GM21447 (cell line): ENCODE data around the gene SRGN.

Experiments used
- ATAC-seq: cut with Tn5 transposase; IDR thresholded peaks from one replicate; pipeline ENCODE4 v1.9.1; 2021; ENCODE audit not compliant: unreplicated experiment

SRGN gene

DNA sequence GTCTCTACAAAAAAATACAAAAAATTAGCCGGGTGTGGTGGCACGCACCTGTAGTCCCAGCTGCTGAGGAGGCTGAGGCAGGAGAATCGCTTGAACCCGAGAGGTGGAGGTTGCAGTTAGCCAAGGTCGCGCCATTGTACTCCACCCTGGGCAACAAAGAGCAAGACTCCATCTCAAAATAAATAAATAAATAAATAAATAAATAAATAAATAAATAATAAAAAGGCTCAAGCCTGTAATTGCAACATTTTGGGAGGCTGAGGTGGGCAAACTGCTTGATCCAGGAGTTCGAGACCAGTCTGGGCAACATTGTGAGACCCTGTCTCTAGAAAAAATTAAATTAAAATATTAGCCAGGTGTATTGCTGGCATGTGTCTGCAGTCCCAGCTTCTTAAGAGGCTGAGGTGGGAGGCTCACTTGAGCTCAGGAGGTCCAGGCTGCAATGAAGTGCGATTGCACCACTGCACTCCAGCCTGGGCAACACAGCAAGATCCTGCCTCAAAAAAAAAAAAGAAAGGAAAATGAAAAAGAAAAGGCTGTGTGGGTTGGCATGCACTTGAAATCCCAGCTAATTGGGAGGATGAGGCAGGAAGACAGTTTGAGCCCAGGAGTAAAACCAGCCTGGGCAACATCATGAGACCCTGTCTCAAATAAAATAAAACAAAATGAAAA, 27.6 kb upstream of the SRGN start:
- no peak for ATAC-seq

DNA sequence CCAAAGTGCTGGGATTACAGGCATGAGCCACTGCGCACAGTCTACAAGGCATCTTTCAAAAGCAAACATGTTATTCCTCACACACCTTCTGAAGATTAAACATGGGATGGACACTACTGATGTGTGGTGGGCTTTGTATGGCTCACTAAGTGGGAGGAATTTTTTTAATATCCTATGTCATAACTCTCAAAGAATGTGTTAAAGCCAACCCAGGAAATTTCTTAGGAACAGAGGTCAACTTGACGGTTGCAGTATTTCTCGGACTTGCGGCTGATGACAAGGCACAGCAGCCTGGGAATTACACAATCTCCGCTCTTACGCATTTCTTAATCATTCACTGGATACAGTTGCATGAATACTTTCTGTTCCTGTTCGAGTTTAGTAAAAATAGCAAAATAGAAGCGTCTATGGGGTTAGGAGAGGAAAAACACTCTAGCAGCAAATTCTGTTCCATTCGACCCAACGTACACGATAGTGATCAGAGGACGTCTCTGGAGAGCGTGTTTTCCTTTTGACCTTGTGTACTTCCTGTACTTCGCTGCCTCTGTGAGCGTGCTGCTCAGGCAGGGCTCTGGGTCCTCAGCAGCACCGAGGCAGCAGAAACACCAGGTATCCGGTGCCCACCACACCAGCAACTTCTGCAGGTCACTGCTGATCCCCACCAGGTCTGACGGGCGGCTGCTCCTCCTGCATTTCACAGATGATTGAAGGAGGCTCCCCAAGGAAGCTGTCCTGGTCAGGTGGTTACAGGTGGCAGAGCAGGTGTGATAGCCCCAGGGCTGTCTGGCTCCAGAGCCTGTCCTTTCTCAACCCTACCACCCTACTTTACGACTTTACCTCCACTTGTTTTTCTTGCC, 26.4 kb upstream of the SRGN start:
- peak; percentile 50 for ATAC-seq

DNA sequence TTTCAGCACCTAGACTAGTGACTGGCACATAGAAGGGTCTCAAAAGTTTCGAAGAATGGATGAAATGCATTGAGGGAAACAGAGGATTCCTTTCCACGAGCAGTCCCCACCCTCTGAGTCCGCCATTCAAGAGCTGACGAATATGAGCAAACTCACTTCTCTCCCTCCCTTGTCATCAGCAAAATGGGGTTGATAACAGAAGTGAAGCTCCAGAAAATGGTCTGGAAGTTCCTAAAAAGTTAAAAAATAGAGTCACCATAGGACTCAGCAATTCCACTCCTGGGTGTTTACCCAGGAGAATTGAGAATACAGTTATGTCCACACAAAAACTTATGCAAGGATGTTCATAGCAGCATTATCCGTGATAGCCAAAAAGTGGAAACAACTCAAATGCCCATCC, 25.0 kb upstream of the SRGN start:
- ATAC-seq: no peak

DNA sequence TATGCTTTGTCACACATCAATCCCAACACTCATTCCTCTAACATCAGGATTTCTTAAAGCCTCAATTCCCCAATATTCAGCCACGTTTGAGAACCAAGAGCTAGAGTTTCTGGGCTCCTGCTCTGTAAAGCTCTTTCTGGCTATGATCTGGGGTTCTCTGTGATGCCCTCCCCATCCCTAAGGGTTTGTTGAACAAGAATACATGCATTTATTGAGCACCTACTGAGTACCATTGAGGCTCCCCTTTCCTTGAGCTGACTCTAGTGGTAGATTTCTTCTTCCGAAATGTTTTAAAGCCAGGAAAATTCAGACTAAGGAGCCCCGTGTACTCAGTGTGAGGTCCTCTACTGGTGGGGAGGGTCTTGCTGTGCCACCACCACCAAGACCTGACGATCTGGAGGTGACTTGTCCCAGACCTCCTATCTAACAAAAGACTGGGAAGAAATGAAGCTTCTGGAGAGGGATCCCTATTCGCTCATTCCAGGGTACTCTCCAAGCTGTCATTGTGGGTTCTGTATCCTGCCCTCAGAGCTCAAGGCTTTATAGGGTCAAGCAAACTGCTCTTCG, 23.1 kb upstream of the SRGN start:
- ATAC-seq: no peak

DNA sequence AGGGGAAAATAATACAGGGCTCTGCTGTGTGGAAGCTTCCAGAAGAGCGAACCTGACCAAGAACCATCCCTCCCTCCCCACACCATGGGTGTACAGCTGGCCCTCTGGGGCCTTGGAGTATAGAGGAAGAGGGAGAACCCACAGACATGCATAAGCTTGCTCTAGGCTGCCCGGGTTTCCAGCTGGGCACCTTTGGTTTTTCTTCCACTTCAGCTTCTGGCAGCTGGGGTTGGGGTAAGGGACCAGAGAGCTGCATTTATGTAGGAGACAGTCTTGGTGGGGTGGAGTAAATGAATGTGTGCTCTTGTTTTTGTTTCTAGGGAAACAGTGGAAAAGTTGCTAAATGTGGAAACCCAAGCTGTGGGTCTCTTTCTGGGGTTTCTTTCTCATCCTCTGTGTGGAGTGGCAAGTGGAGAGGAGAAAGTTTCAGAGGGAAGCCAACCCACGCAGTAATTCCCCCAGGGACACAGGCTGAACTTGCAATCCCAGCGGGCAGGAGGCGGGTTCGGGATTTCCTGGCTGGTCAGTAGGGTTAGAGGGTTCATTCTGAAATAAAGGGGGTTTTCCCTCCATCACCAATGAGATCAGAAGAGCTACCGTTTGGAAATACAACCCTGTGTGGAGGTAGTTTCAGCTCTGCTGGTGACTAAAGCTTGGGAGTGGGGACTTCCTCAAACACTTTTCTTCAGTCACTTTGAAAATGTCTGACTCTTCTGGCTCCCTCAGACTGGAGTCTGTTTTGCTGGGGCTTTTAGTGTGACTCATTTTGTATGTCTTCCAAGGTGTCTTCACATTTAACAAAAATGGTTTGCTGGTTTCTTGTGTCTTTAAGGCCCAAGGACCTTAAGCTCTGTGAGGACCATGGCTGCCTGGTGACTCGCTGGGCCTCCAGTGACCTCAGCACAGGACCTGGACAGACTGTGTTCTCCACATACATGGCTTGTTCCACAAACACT, 22.2 kb upstream of the SRGN start:
- ATAC-seq: peak; percentile 74

DNA sequence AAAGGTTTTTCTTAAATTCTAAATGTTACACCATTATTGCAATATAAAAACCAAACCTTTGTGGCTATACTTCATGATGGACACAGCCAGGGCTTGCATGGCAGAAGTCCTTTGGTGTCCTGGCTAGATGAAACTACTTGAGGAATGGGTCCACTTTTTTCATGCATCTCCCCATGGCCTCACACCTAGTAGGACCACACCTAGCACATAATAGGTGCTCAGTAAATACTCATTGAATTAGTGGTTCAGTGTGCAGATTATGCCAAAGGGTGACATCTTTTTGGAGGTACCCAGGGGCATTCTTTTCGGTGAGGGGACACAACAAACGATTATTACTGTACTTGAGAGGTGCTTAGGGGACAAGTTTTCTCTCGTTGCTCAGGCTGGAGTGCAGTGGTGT, 20.7 kb upstream of the SRGN start:
- no peak for ATAC-seq

DNA sequence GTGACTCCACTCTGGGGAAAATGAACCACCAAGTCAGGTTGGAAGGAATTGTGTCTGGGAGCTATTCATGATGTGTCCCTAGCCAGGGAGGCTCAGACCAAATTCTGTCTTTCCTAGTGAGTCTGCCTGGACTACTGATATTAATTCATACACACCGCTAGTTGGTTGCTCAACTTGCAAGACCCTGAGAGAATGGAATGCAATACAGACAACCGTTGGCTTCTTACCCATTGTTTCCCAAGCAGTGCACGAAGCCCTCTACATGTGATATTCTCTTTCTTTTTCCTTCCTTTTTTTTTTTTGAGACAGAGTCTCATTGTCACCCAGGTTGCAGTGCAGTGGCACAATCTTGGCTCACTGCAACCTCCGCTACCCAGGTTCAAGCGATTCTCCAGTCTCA, 19.4 kb upstream of the SRGN start:
- ATAC-seq: no peak

DNA sequence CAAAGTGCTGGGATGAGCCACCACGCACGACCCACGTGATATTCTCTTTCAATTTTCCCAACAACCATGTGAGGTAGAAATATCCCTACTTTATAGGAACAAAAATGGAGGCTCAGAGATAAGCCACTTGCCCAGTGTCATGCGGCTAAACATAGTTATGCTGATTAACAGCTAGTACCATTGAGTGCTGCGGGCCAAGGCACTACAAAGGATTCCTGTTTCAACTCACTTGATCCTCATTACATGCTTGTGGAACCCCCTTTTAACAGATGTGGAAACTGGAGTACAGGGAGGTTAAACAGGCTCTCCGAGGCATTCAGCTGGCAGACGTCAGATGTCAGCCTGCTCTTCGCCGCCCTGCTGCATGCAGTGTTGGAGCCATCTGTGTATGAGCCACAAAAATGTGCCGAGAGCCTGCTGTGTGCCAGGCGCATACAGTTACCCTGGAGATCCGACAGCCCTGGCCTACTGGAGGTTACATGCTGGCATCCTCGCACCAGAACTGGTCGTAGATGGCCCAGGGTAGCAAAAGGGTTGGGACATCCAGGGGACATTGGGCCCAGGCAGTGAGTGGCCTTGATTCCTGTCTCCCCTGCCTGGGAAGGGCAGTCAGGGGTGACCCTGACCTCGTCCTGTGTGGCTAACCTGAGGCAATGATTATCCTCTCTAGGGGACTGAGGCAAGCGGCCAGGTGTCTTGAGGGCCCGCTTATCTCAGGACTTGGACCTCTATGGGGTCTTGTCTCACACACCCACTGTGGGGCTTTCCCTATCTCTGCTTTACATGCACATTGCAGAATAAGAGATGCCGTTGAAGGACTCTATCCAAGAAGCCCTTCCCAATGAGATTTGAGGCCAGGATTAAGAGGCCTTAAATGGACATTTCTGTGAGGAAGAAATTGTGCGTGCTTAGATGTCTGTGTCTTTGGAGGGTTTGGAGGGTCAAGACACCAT, 18.5 kb upstream of the SRGN start:
- no peak for ATAC-seq

DNA sequence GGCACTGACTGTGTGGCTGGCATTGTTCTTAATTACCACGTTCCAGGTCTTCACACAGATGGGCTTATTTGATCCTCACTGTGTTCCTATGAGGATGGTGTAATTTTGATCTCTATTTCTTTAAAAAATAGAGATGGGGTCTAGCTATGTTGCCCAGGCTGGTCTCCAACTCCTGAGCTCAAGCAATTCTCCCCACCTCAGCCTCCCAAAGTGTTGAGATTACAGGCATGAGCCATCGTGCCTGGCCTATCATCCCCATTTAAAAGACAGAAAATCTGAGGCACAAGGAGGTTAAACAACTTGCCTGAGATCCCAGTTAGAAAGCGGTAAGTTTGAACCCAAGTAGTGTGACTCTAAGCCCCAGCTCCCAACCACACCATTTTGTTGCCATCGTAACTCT, 17.0 kb upstream of the SRGN start:
- ATAC-seq: no peak

DNA sequence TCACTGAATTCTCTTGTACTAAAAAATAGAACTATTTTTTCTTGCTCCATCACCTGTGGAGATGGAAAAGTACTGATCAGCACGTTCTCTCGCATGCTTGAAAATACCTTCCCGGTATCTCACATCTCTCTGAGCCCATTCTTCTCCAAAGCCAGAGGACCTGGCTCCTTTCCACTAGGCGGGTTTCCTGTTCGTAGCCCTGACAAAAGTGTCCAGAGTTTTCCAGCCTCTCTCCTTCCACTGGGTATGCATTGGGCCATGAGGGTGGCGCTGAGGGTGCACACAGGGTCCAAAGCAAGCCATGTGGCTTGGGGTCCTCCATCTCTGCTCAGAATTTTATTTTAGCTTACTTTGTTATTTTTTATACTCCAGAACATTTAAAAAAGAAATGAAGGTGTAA, 16.3 kb upstream of the SRGN start:
- no peak for ATAC-seq

DNA sequence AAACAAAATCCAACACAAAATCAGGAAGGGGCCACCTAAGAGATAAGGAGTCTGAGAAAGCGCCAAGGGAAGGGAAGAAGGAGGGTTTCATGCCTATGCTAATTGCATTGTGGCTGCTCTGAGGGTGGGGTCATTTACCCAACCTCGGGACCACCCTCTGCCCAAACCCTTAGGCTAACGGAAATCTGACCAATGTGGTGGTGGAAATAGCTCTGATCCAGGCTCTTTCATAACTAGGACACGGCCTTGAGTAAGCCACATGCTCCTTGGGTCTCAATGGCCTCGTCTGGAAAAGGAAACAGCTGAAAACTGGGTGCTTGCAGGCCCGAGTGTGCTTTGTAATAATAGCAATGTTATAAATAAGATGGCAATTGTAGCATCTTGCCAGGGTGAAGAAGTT, 14.9 kb upstream of the SRGN start:
- ATAC-seq: no peak

DNA sequence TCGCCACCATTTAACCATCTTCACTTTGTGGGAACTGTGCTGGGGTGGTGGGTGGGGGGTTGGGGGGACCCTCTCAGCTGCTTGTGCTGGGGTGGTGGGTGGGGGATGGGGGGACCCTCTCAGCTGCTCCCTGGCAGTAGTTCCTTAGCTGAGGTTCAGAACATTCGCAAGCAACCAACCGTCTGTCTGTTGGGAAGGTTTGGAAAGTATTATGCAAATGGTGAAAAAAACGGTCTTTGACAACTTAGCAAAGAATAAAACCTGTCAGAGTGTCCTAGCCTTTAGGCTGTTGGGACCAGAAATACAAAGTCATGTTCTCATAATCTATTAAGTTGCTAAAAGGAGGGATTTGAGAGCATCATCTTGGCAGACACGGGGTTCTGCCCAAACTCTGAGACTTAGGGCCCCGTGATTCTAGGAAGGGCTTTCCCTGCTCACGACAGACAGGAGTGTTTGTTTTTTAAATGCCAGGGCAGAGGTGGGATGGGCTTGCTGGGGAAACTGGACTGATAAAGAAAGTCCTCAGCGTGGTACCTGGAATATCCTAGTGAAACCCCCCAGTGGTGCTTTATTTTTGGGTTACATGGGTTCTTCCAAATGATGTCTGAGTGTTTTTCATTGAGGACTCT, 14.1 kb upstream of the SRGN start:
- ATAC-seq: no peak

DNA sequence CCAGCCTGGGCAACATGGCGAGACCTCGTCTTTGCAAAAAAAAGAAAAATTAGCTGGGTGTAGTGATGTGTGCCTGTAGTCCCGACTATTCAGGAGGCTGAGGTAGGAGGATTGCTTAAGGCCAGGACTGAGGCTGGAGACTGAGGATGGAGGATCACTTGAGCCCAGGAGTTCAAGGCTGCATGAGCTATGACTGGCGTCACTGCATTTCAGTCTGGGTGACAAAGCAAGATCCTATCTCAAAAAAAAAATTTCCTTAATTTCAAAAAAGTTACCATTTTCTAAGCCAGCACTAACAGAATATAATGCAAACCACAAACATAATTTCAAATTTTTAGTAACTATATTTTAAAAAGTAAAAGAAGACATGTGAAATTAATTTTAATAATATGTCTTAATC, 13.4 kb upstream of the SRGN start:
- ATAC-seq: no peak

DNA sequence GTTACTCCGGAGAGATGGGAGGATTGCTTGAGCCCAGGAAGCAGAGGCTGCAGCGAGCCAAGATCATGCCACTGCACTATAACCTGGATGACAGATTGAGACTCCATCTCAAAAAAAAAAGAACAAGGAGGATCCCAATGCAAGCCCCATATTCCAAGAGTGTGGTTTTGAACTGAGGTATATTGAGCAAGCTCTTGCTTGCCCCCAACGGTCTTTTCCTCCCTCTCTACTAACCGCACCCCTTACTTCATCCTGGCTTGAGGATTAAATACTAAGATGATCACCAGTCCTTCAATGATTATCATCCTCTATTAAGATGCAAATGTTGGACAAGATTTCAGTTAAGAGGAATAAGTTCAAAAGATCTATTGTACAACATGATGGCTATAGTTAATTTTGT, 12.5 kb upstream of the SRGN start:
- no peak for ATAC-seq

DNA sequence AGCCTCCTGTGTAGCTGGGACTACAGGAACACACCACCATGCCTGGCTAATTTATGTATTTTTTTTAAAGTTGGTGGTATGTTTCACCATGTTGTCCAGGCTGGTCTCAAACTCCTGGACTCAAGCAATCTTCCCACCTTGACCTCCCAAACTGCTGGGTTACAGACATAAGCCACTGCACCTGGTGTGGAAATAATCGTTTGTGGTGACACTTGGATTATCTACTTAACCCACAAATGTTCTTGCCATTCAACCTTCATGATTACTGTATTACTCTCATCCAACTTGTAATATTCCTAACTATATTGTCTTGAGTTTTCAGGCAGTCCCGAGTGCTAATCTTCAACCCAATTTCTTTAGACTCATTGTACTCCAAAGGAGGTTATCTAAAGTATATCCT, 9.6 kb upstream of the SRGN start:
- no peak for ATAC-seq

DNA sequence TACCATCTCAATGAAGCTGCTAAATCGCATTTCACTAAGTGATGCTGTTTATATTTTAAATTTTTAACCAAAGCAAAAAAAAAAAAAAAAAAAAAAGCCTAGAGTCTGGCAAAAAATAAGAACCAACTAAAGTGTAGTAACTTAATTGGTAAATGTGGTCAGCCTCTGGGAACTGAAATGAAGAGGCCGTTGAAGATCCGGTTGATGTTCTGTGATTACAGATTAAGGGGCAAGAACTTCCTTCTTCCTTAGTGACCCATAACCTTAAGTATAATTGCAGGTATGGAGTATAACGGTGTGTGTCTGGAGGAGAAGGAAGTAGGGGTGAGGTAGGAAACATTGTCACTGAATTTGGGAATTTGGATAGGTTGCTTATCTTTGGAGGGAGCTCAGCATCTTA, 7.7 kb upstream of the SRGN start:
- ATAC-seq: no peak

DNA sequence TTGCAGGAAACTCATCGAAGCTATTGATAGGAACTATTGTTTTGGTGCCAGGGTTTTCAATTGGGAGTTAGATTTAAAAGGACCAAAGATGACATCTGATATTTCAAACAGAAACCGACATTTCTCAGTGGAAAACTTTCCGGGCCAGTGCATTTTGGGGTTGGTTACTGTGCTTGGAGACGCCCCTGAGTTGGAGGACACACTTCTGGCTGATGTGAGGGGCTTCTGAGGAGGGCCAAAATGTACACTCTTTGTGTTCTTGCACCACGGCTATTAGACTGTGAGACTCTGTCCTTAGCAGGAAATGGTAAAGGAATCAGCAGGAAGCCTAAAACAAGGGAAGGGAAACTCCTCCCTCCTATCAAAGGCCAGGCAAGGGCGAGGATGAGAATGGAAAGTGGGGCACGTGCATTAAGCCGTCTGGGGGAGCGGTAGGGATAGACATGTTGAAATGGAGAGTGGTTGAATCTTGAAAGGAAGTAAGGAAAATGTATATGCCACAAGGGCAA, 1.8 kb upstream of the SRGN start:
- ATAC-seq: no peak

DNA sequence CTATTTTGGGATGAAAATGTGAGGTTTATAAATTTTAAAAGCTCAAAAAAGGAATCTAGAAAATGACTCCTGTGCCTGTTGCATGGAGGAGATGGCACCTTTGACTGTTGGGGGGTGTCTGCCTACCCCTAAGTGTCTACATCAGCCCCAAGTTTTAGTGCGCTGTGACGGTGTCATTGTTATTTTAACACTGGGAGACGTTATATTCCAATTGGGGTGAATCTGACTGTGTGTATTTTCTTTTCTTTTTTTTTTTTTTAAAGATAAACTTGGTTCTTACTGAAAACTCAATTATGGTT, 517 bp downstream of the SRGN start:
- ATAC-seq: no peak

DNA sequence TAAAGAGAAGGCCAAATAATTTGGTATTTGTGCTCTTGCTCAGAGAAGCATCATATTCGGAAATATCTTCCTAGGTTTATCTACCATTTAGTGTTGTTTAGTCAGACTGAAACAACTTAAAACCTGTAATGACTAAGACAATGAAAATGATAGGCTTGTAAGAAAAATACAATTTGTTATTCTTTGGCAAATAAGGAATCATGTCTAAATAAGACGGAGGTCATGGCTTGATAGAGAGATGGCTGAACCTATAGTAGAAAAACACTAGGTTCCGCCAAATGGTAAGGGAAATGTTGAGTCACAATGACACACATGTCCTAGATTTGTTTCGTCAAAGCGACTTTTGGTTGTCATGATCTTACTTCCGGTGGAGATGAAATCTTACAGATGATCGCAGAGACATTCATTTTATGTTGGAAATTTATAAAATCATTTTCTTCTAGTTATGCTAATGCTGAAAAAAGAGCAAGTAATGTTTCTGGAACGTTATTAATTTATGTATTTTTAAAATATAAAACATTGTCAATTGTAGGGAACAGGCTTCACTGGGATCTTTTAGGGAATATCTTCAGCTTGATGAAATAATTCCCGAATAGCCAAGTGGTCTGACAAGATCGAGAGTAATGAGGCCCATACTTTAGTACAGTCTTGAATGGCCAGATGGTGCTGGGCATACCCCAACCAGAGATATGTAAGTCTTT, 1.0 kb downstream of the SRGN start:
- no peak for ATAC-seq
